ENCODE data around the gene ST8SIA4.

Gene ST8SIA4
- total RNA-seq, result 64.7 to 150 (median 82.1) reads per million in 9 experiments

- Mint-ChIP-seq H3K4me1 (ENCODE audit: low read depth in 2 of 2) (peaks cover 44 to 60% of the 10 kb centered on the region in 2 donors), H3K27ac (peak within 1 kb of the TSS; percentile 94 to 97), H3K9me3 (no peaks in the 10 kb centered on the region)
Measured at GRCh38 chr5:100903039-100903887, at the start of gene ST8SIA4. TSS of gene ST8SIA4 (minus strand) at chr5:100903282. CDS start at chr5:100902955, 327 bp downstream.

GRCh38 chr5:100950985-100951384 is 47.9 kb upstream of the ST8SIA4 start:
- DNase-seq, result no peak

More at GRCh38 chr5:100903039-100903887, at the start of gene ST8SIA4:
- ATAC-seq (replicated peaks), result peak; percentile 65
- peak; percentile 88 to 89 (median 88) for DNase-seq
- Mint-ChIP-seq H3K27me3 (no peaks in the 10 kb centered on the region), H3K36me3 (ENCODE audit: insufficient read depth) (peaks cover 48% of the 10 kb centered on the region), H3K4me3 (peak within 1 kb of the TSS; percentile 97 to 98)

DNA sequence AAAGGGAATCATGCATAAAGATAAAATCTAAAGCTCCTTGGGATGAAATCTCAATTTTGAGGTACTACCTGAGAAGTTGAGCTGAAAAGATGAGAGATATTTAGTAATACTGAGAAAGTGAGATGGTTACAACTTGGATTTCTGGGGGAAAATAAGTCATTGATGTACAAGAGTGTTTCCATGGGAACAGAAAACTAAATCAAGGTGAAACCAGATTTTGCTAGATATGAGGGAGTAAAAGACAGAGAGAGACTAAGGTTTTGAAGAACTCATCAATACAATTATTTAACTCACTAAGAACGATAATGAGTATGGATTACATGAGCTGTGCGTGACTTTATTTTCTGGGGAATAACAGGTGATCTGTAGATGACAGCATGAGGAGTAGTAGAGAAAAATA is 10.2 kb upstream of the ST8SIA4 start:
- H3K36me3 Mint-ChIP-seq (ENCODE audit: insufficient read depth), result peaks cover 3% of the 10 kb centered on the region
- no peak overlapping the region for H3K27ac Mint-ChIP-seq
- DNase-seq, result no peak
- peaks cover 0 to 2% of the 10 kb centered on the region in 2 donors for H3K9me3 Mint-ChIP-seq
- peaks cover 0 to 4% of the 10 kb centered on the region in 2 donors for H3K4me1 Mint-ChIP-seq (ENCODE audit: low read depth in 2 of 2)
- H3K4me3 Mint-ChIP-seq, result no peak overlapping the region
- no peaks in the 10 kb centered on the region for H3K27me3 Mint-ChIP-seq
- ATAC-seq (replicated peaks), result no peak

More at GRCh38 chr5:100950985-100951384, 47.9 kb upstream of the ST8SIA4 start:
- Mint-ChIP-seq H3K27me3 (no peaks in the 10 kb centered on the region), H3K27ac (no peak overlapping the region), H3K9me3 (peaks cover 0 to 6% of the 10 kb centered on the region in 2 donors), H3K4me3 (no peak overlapping the region), H3K4me1 (ENCODE audit: low read depth in 2 of 2) (no peaks in the 10 kb centered on the region), H3K36me3 (ENCODE audit: insufficient read depth) (no peaks in the 10 kb centered on the region)
- no peak for ATAC-seq (replicated peaks)

DNA sequence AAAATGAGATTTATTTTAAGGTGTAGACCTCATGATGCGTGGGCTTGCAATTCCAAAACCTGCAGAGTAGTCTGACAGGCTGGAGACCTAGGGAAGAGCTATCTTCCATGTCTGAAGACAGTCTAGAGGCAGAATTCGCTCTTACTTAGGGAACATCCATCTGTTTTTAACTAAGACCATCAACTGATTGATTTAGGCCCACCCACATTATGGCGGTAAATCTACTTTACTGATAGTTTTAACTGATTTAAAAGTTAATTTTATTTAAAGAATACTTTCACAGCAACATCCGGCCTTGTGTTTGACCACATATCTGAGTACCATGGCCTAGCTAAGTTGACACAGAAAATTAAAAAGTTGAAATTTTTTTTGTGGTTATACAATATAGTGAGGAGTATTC is 6.0 kb upstream of the ST8SIA4 start:
- Mint-ChIP-seq H3K9me3 (no peaks in the 10 kb centered on the region), H3K4me3 (no peak overlapping the region), H3K27ac (no peak overlapping the region), H3K36me3 (ENCODE audit: insufficient read depth) (no peaks in the 10 kb centered on the region), H3K27me3 (no peaks in the 10 kb centered on the region), H3K4me1 (ENCODE audit: low read depth in 2 of 2) (peaks cover 13 to 28% of the 10 kb centered on the region in 2 donors)
- DNase-seq, result no peak
- no peak for ATAC-seq (replicated peaks)

DNA sequence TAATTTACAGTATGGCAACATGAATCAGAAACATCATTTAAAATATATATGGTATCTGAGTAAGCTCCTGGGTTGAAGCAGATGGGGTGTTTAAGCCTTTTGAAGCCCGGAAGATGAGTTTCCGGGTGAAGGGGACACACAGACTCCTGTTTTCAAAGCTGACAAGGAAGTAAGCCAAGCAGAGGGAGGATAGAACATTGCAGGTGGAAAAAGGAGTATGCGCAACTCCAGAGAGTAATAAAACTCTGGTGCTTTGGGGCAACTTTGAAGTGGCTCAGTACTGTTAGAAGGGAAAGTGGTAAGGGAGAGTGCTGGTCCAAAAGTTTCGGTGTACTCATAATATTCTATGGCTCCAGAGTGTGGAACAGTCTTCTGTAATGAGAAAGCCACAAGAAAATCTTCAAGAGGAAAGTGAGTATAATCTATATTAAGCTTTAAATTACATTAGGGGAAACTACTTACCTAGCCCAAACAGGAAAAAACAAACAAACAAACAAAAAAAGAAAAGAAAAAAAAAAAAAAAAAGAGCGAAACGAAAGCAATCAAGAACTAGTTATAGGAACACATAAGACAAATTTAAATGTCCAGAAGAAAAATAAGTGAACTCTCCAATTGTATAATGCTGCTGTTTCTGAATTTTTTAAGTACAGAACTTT is 2.3 kb upstream of the ST8SIA4 start:
- Mint-ChIP-seq H3K27ac (peak overlapping the region; percentile 94 to 97), H3K4me3 (peak overlapping the region; percentile 97 to 98), H3K27me3 (no peaks in the 10 kb centered on the region), H3K9me3 (no peaks in the 10 kb centered on the region), H3K36me3 (ENCODE audit: insufficient read depth) (peaks cover 31% of the 10 kb centered on the region), H3K4me1 (ENCODE audit: low read depth in 2 of 2) (peaks cover 32 to 48% of the 10 kb centered on the region in 2 donors)
- no peak for ATAC-seq (replicated peaks)
- peak; percentile 8 to 13 (median 8) for DNase-seq

DNA sequence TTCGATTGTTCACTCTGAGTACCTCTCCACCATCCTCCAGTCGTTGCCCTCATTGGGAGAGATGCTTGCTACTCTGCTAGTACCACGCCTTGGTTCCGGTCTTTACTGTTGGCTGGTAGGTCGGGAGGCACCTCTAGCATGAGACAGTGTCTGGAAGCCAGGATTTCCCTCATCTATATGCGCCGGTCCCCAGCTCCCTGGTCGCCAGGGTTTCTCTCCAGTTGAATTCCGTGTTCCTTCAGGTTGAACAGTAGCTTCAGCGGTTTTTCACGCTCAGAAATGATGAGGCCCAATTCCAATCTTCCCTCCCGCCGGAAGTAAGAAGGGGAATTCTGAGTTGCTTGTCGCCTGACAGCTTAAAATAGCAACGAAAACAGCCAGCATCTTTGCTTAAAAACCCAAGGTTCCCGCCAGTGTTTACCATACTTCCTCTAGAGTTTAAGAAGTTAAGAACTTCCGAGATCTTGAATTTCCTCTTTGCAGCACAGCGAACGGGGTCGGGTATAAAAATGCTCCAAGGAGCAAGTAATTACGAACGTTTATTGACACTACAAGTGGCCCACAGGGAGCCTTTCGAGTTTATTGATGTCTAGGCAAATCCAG is 1.3 kb upstream of the ST8SIA4 start:
- peak; percentile 41 to 48 (median 43) for DNase-seq

GRCh38 chr5:100902440-100903038 is 543 bp downstream of the ST8SIA4 start:
- ATAC-seq (replicated peaks) (peak; percentile 6), DNase-seq (peak; percentile 33 to 49 (median 35))
- Mint-ChIP-seq H3K36me3 (ENCODE audit: insufficient read depth) (peaks cover 53% of the 10 kb centered on the region), H3K27me3 (no peaks in the 10 kb centered on the region), H3K27ac (peak overlapping the region; percentile 94 to 97), H3K4me1 (ENCODE audit: low read depth in 2 of 2) (peaks cover 41 to 62% of the 10 kb centered on the region in 2 donors), H3K4me3 (peak overlapping the region; percentile 97 to 98), H3K9me3 (no peaks in the 10 kb centered on the region)

More for the DNA sequence above, 1.3 kb upstream of the ST8SIA4 start:
- ATAC-seq (replicated peaks), result peak; percentile 14
- H3K9me3 Mint-ChIP-seq, result no peaks in the 10 kb centered on the region
- H3K4me3 Mint-ChIP-seq, result peak overlapping the region; percentile 97 to 98
- no peaks in the 10 kb centered on the region for H3K27me3 Mint-ChIP-seq
- peaks cover 39 to 55% of the 10 kb centered on the region in 2 donors for H3K4me1 Mint-ChIP-seq (ENCODE audit: low read depth in 2 of 2)
- H3K36me3 Mint-ChIP-seq (ENCODE audit: insufficient read depth), result peaks cover 39% of the 10 kb centered on the region
- peak overlapping the region; percentile 94 to 97 for H3K27ac Mint-ChIP-seq

GRCh38 chr5:100901821-100902341 is 1.2 kb downstream of the ST8SIA4 start:
- Mint-ChIP-seq H3K4me1 (ENCODE audit: low read depth in 2 of 2) (peaks cover 41 to 61% of the 10 kb centered on the region in 2 donors), H3K9me3 (no peaks in the 10 kb centered on the region), H3K36me3 (ENCODE audit: insufficient read depth) (peaks cover 53% of the 10 kb centered on the region), H3K27ac (peak overlapping the region; percentile 94 to 97), H3K27me3 (no peaks in the 10 kb centered on the region), H3K4me3 (peak overlapping the region; percentile 97 to 98)
- peak; percentile 66 to 75 (median 67) for DNase-seq
- peak; percentile 46 for ATAC-seq (replicated peaks)

DNA sequence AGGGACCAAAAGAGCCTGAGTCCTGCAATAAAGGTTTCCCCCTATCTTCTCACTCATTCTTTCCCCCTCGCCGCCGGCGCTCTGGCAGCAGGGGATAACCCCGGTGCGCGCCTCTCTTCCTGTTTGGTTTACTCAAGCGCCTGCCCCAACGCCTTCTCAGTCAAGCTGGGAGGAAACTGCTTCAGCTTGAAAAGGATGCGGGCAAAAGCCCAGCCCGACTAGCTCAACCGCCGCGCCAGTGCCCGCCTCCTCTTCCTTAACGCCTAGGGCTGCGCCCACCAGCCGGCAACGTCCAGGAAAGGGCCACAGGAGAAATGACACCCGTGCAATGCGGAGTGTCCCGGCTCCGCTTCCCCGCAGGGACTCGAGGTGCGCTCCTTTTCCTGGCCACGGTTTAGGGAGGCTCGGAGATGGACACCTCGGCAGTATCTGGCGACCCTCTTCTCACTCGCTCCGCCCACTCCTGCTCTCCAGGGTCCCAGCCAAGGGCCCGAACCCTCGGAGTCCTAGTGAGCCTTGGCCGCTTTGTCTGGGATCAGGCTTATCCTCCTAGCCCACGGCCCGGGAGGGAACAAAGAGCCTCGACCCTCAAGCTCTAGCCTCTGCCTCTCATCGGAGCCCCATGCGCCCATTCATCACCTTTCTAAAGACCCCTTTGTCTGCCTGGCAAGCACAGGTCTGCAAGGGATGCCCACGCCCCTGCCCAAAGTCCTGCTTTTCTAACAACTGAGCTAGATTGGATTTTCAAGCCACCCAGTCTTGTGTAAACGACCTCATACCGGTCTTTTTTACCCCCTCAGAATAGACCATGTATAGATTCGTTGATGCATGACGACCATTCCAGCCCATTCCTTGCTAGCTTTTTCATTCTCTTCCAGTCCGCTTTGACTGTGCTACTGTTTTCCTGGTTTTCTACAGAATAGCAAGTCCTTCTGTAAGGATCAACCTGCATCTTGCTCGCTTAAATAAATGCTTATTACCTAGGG is 2.0 kb downstream of the ST8SIA4 start:
- ATAC-seq (replicated peaks), result peak; percentile 57
- H3K36me3 Mint-ChIP-seq (ENCODE audit: insufficient read depth), result peaks cover 53% of the 10 kb centered on the region
- H3K4me1 Mint-ChIP-seq (ENCODE audit: low read depth in 2 of 2), result peaks cover 46 to 68% of the 10 kb centered on the region in 2 donors
- peak overlapping the region; percentile 94 to 97 for H3K27ac Mint-ChIP-seq
- peak; percentile 87 to 90 (median 88) for DNase-seq
- peak overlapping the region; percentile 97 to 98 for H3K4me3 Mint-ChIP-seq
- no peaks in the 10 kb centered on the region for H3K9me3 Mint-ChIP-seq
- H3K27me3 Mint-ChIP-seq, result no peaks in the 10 kb centered on the region

DNA sequence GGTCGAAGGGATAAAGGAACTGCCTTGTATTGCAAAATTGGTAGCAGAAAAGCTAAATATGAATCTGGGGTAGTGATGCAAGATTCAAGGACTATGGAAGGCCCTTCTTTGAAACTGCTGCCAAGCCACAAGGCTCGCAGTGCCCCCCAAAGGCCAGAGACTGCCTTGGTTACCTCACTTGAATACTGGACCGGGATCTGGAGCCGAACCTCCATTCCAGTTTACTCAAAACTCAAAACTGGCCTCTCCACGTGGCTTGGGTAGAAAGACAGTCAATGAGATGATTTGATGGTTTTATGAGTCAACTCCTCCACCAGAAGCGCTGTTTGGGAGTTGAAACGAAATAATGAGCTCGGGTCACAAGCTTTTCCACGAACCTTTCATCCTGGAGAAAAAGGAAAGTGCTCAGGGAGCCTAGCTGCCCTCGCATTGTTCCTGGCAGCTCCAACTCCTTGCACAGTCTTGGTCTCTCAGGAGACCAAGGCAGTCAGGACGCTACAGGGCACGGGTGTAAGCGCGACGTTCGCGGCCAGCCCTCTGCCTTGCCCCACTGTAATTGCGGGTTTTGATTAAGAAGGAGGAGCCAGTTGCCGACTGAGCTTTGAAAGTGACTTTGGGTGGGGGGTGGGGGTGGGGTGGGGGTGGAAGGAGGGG is 2.8 kb downstream of the ST8SIA4 start:
- H3K27me3 Mint-ChIP-seq, result no peaks in the 10 kb centered on the region
- DNase-seq, result no peak
- peaks cover 46 to 71% of the 10 kb centered on the region in 2 donors for H3K4me1 Mint-ChIP-seq (ENCODE audit: low read depth in 2 of 2)
- peak overlapping the region; percentile 97 to 98 for H3K4me3 Mint-ChIP-seq
- H3K27ac Mint-ChIP-seq, result peak overlapping the region; percentile 94 to 97
- peaks cover 53% of the 10 kb centered on the region for H3K36me3 Mint-ChIP-seq (ENCODE audit: insufficient read depth)
- no peak for ATAC-seq (replicated peaks)
- H3K9me3 Mint-ChIP-seq, result no peaks in the 10 kb centered on the region

- Mint-ChIP-seq H3K27me3 (no peaks in the 10 kb centered on the region), H3K36me3 (ENCODE audit: insufficient read depth) (peaks cover 57% of the 10 kb centered on the region), H3K4me1 (ENCODE audit: low read depth in 2 of 2) (peaks cover 46 to 70% of the 10 kb centered on the region in 2 donors), H3K4me3 (peak overlapping the region; percentile 97 to 98), H3K9me3 (no peaks in the 10 kb centered on the region), H3K27ac (peak overlapping the region; percentile 94 to 97)
- no peak for ATAC-seq (replicated peaks)
- DNase-seq, result no peak
Measured at GRCh38 chr5:100899675-100900074, 3.4 kb downstream of the ST8SIA4 start.

Data from effector memory CD8-positive, alpha-beta T cell (primary cell).